HCT116 (cell line): Measurements from ENCODE around the gene EHMT1. TPM values are rescaled to one million over a fixed set of nuclear protein-coding genes. Genes with fewer than 3 reads are reported as not detected.

Source experiments
- ATAC-seq: fragments of 200-7000 bp; cut with Tn5 transposase; 2 replicates; pipeline ENCODE4 v1.9.1; 2020; ENCODE audit warnings: mild to moderate bottlenecking, moderate library complexity
- BruUV-seq: library from RNA; stranded (reverse); fragments of 400-500 nt; replicated peaks from 2 replicates; lab custom pipeline; 2021; lab: Mats Ljungman, UMichigan
- CTCF ChIA-PET: fragments of 300-600 bp; sonication (Branson Sonifier 250); formaldehyde crosslinking; loops from one replicate; lab custom pipeline; 2021; ENCODE audit warnings: antibody characterized with exemption; lab: Charles Lee
- POLR2A ChIA-PET: fragments of 300-600, 350-600 bp; sonication (Branson Sonifier 250); formaldehyde crosslinking; loops from one replicate; lab custom pipeline; 2021; ENCODE audit warnings: antibody characterized with exemption; lab: Charles Lee
- RAD21 ChIA-PET, 2 experiments: fragments of 300-600 bp; sonication (Branson Sonifier 250); formaldehyde crosslinking; loops; one replicate each; lab custom pipeline; 2023; ENCODE audit warnings: low total read pairs in 2 of 2; ENCODE audit not compliant: uncharacterized antibody in 2 of 2, unreplicated experiment in 2 of 2, low non-redundant PET in 1 of 2; lab: Charles Lee
- DNase-seq: peaks from one replicate; pipeline ENCODE4 v3.0.0-alpha.2; 2010; ENCODE audit warnings: low read depth, low spot score
- H2AFZ ChIP-seq: fragments of 200-600 bp; shearing (Covaris generic), sonication (generic); 2 replicates; pipeline ENCODE4 v1.6.1; 2017; ENCODE audit warnings: low read depth, mixed run types, mixed read lengths, antibody characterized with exemption, low read length; ENCODE audit not compliant: poor library complexity, severe bottlenecking
- H3K27ac ChIP-seq: 2 replicates; pipeline ENCODE4 v1.5.1; 2012; ENCODE audit warnings: low read depth, low read length
- H3K27me3 ChIP-seq: fragments of 200-600 bp; sonication (generic); 2 replicates; pipeline ENCODE4 v1.6.1; 2016; ENCODE audit warnings: mixed run types, low read length, mixed read lengths; ENCODE audit not compliant: insufficient read depth
- H3K36me3 ChIP-seq, 2 experiments: fragments of 200-500 bp in 1 of 2; fragments of 200-600 bp in 1 of 2; sonication (Bioruptor generic) in 1 of 2; sonication (generic) in 1 of 2; 2 replicates each; pipeline versions ENCODE4 v1.5.1 to v1.6.1; 2014 to 2016; ENCODE audit warnings: low read length in 2 of 2, inconsistent platforms in 1 of 2, mixed read lengths in 1 of 2, mixed run types in 1 of 2; ENCODE audit not compliant: insufficient read depth in 2 of 2, control insufficient read depth in 1 of 2
- H3K4me1 ChIP-seq, 2 experiments: fragments of 200-600 bp in 1 of 2; sonication (generic) in 1 of 2; 2 replicates each; pipeline versions ENCODE4 v1.5.1 to v1.6.1; 2012 to 2017; ENCODE audit warnings: low read length in 2 of 2, inconsistent platforms in 1 of 2, mild to moderate bottlenecking in 1 of 2, mixed read lengths in 1 of 2, mixed run types in 1 of 2, moderate library complexity in 1 of 2; ENCODE audit not compliant: insufficient read depth in 2 of 2, control insufficient read depth in 1 of 2
- H3K4me2 ChIP-seq: fragments of 200-600 bp; sonication (generic); 2 replicates; pipeline ENCODE4 v1.6.1; 2017; ENCODE audit warnings: mixed run types, low read length, mixed read lengths
- H3K4me3 ChIP-seq, 2 experiments: fragments of 200-600 bp in 1 of 2; sonication (generic) in 1 of 2; replicated peaks in 1 of 2; 2 replicates each; pipeline ENCODE4 v1.5.1; 2011 to 2016; ENCODE audit warnings: low read length in 2 of 2, control low read depth in 1 of 2, low read depth in 1 of 2, mild to moderate bottlenecking in 1 of 2, mixed read lengths in 1 of 2, mixed run types in 1 of 2
- H3K79me2 ChIP-seq: fragments of 200-600 bp; sonication (generic); 2 replicates; pipeline ENCODE4 v1.6.1; 2017; ENCODE audit warnings: mild to moderate bottlenecking, mixed run types, low read length, moderate library complexity, mixed read lengths; ENCODE audit not compliant: insufficient read depth
- H3K9ac ChIP-seq: fragments of 200-600 bp; sonication (generic); 2 replicates; pipeline ENCODE4 v1.6.1; 2016; ENCODE audit warnings: low read length, mixed read lengths
- H3K9me2 ChIP-seq: fragments of 200-600 bp; sonication (generic), shearing (Covaris generic); 2 replicates; pipeline ENCODE4 v1.6.1; 2017; ENCODE audit warnings: mixed run types, mild to moderate bottlenecking, moderate library complexity; ENCODE audit not compliant: insufficient read depth
- H3K9me3 ChIP-seq, 2 experiments: fragments of 200-500 bp in 1 of 2; fragments of 200-600 bp in 1 of 2; sonication (Bioruptor generic) in 1 of 2; sonication (generic) in 1 of 2; 2 replicates each; pipeline ENCODE4 v1.6.1; 2014 to 2017; ENCODE audit warnings: low read length in 2 of 2, mixed read lengths in 2 of 2, inconsistent platforms in 1 of 2, low read depth in 1 of 2, mild to moderate bottlenecking in 1 of 2, mixed run types in 1 of 2, moderate library complexity in 1 of 2; ENCODE audit not compliant: control insufficient read depth in 1 of 2, insufficient read depth in 1 of 2
- H4K20me1 ChIP-seq: fragments of 200-600 bp; sonication (generic), shearing (Covaris generic); 2 replicates; pipeline ENCODE4 v1.6.1; 2017; ENCODE audit warnings: mixed run types, mild to moderate bottlenecking, moderate library complexity; ENCODE audit not compliant: insufficient read depth
- CEBPB ChIP-seq: IDR thresholded peaks from 2 replicates; pipeline ENCODE4 v1.6.1; 2012; ENCODE audit warnings: low read depth
- ELF1 ChIP-seq: IDR thresholded peaks from 2 replicates; pipeline ENCODE4 v1.6.1; 2012; ENCODE audit warnings: low read depth, borderline replicate concordance
- EZH2 ChIP-seq: fragments of 200-600 bp; sonication (generic); IDR thresholded peaks from 2 replicates; pipeline ENCODE4 v1.6.1; 2017; ENCODE audit warnings: antibody characterized with exemption, mixed run types
- FOSL1 ChIP-seq: IDR thresholded peaks from 2 replicates; pipeline ENCODE4 v1.6.1; 2012; ENCODE audit warnings: low read depth
- JUND ChIP-seq: IDR thresholded peaks from 2 replicates; pipeline ENCODE4 v1.6.1; 2012
- MAX ChIP-seq: IDR thresholded peaks from 2 replicates; pipeline ENCODE4 v1.6.1; 2012
- POLR2A ChIP-seq: IDR thresholded peaks from 2 replicates; pipeline ENCODE4 v1.7.0; 2011; ENCODE audit warnings: borderline replicate concordance; ENCODE audit not compliant: insufficient read depth, insufficient read length; ENCODE audit errors: extremely low read depth
- RAD21 ChIP-seq: IDR thresholded peaks from 2 replicates; pipeline ENCODE4 v1.6.1; 2012; ENCODE audit warnings: low read depth, mild to moderate bottlenecking
- SIN3A ChIP-seq: IDR thresholded peaks from 2 replicates; pipeline ENCODE4 v1.6.1; 2012; ENCODE audit warnings: low read depth
- SP1 ChIP-seq: IDR thresholded peaks from 2 replicates; pipeline ENCODE4 v1.6.1; 2012; ENCODE audit warnings: low read depth
- SRF ChIP-seq: IDR thresholded peaks from 2 replicates; pipeline ENCODE4 v1.6.1; 2012; ENCODE audit warnings: low read depth
- TCF7L2 ChIP-seq: IDR thresholded peaks from 2 replicates; pipeline ENCODE4 v1.7.0; 2011; ENCODE audit warnings: borderline replicate concordance, inconsistent platforms; ENCODE audit not compliant: insufficient read depth, insufficient read length; ENCODE audit errors: extremely low read depth
- intact Hi-C: fragments of 100-400 bp; cut with micrococcal nuclease; formaldehyde crosslinking; loops from 2 replicates; pipeline ENCODE4 v1.10.0; 2022
- total RNA-seq: library from RNA; stranded (reverse); gene quantifications from one replicate; pipeline ENCODE4 v1.2.1, GENCODE V29; 2021; ENCODE audit not compliant: unreplicated experiment
- TF ChIP-seq, protein P1 (sequence below), 3 experiments: fragments of 200-600 bp in 1 of 3; sonication (generic) in 1 of 3; IDR thresholded peaks in 2 of 3; conservative IDR thresholded peaks in 1 of 3; 2 replicates each; pipeline ENCODE4 v1.5.1; 2012 to 2017; ENCODE audit warnings: low read depth in 2 of 3, low read length in 2 of 3, antibody characterized with exemption in 1 of 3, borderline replicate concordance in 1 of 3, control low read depth in 1 of 3, mild to moderate bottlenecking in 1 of 3, mixed read lengths in 1 of 3, mixed run types in 1 of 3, moderate library complexity in 1 of 3; ENCODE audit not compliant: insufficient read depth in 1 of 3
- TF ChIP-seq, protein P2 (sequence below): IDR thresholded peaks from 2 replicates; pipeline ENCODE4 v1.6.1; 2012

The EHMT1 gene
- total RNA-seq, 1 experiment from 2014 or later = 86.1 TPM

- H2AFZ ChIP-seq = no peak overlapping the region
- no TSS peak for BruUV-seq
Observed at GRCh38 chr9:137604345-137605086, 14.3 kb upstream of the EHMT1 start.

More at GRCh38 chr9:137604345-137605086, 14.3 kb upstream of the EHMT1 start:
- H3K9me2 ChIP-seq = no peaks in the 10 kb centered on the region
- TF ChIP-seq, protein P1, sequence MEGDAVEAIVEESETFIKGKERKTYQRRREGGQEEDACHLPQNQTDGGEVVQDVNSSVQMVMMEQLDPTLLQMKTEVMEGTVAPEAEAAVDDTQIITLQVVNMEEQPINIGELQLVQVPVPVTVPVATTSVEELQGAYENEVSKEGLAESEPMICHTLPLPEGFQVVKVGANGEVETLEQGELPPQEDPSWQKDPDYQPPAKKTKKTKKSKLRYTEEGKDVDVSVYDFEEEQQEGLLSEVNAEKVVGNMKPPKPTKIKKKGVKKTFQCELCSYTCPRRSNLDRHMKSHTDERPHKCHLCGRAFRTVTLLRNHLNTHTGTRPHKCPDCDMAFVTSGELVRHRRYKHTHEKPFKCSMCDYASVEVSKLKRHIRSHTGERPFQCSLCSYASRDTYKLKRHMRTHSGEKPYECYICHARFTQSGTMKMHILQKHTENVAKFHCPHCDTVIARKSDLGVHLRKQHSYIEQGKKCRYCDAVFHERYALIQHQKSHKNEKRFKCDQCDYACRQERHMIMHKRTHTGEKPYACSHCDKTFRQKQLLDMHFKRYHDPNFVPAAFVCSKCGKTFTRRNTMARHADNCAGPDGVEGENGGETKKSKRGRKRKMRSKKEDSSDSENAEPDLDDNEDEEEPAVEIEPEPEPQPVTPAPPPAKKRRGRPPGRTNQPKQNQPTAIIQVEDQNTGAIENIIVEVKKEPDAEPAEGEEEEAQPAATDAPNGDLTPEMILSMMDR (IDR thresholded peaks at IDR 0.05 in 2 of 3, conservative IDR thresholded peaks at IDR 0.05 in 1 of 3; ENCODE audit: borderline replicate concordance in 1 of 3, insufficient read depth in 1 of 3, low read depth in 2 of 3, low read length in 2 of 3) = no peak
- TF ChIP-seq FOSL1 (no peak), CEBPB (no peak), JUND (no peak), SIN3A (no peak), EZH2 (no peak), ELF1 (no peak), SRF (no peak), MAX (no peak), POLR2A (no peak), RAD21 (no peak), TCF7L2 (no peak), SP1 (no peak)
- TF ChIP-seq, protein P2, sequence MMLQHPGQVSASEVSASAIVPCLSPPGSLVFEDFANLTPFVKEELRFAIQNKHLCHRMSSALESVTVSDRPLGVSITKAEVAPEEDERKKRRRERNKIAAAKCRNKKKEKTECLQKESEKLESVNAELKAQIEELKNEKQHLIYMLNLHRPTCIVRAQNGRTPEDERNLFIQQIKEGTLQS = no peak
- TF ChIP-seq, all 23 proteins: peak for 0
- POLR2A ChIA-PET = interaction anchor here (1.0 to 1.2 kb wide), 4 partner anchors 8 to 53 kb away, joined by 4 to 6 read pairs (median 4); partner anchors contain the start of genes MRPL41 and ZMYND19
- H3K27me3 ChIP-seq = no peaks in the 10 kb centered on the region
- H4K20me1 ChIP-seq = no peaks in the 10 kb centered on the region
- peaks cover 34% of the 10 kb centered on the region; the same call in 1 of the 2 replicates for H3K79me2 ChIP-seq
- H3K27ac ChIP-seq = no peak overlapping the region; the same call in 1 of the 2 replicates
- DNase-seq (no peak), ATAC-seq (no peak; the same call in 1 of the 2 replicates)
- H3K4me1 ChIP-seq = peaks cover 14 to 49% of the 10 kb centered on the region in 2 experiments; a peak in 3 of 4 replicates
- RAD21 ChIA-PET = interaction anchor here in 1 of 2 experiments (0.6 to 1.1 kb wide), 2 partner anchors 52 to 155 kb away, joined by 3 to 7 read pairs; partner anchors contain the start of gene MRPL41
- peak overlapping the region; percentile 60 for H3K4me2 ChIP-seq
- no peaks in the 10 kb centered on the region for H3K36me3 ChIP-seq
- intact Hi-C loops = no loop called here
- CTCF ChIA-PET = interaction anchor here (1.0 kb wide), 1 partner anchor 14 kb away, joined by 4 read pairs; the partner anchor contains the start of gene ZMYND19
- peak overlapping the region; percentile 24 to 26 for H3K4me3 ChIP-seq
- H3K9me3 ChIP-seq = no peaks in the 10 kb centered on the region
- H3K9ac ChIP-seq = no peak overlapping the region
